Epithelial cell of proximal tubule (primary cell): Measurements from ENCODE around the gene UQCR11. TPM values are rescaled to one million over a fixed set of nuclear protein-coding genes. Genes with fewer than 3 reads are reported as not detected.

ENCODE experiments used
- DNase-seq: peaks from one replicate; pipeline ENCODE4 v3.0.0-alpha.2; 2011; ENCODE audit warnings: low read depth
- H3K4me3 ChIP-seq: 2 replicates; pipeline ENCODE4 v1.5.1; 2011; ENCODE audit warnings: low read depth, mild to moderate bottlenecking, low read length
- total RNA-seq: library from RNA; depleted of rRNA; stranded (reverse); fragments of >200 nt; gene quantifications from 2 replicates; pipeline ENCODE4 v1.2.3, GENCODE V29; 2015
- TF ChIP-seq, protein P1 (sequence below): conservative IDR thresholded peaks from 2 replicates; pipeline ENCODE4 v1.5.1; 2012; ENCODE audit warnings: low read depth, mild to moderate bottlenecking, low read length

Gene UQCR11
- total RNA-seq, 1 donor from 2014 or later = 91.4 TPM

DNA sequence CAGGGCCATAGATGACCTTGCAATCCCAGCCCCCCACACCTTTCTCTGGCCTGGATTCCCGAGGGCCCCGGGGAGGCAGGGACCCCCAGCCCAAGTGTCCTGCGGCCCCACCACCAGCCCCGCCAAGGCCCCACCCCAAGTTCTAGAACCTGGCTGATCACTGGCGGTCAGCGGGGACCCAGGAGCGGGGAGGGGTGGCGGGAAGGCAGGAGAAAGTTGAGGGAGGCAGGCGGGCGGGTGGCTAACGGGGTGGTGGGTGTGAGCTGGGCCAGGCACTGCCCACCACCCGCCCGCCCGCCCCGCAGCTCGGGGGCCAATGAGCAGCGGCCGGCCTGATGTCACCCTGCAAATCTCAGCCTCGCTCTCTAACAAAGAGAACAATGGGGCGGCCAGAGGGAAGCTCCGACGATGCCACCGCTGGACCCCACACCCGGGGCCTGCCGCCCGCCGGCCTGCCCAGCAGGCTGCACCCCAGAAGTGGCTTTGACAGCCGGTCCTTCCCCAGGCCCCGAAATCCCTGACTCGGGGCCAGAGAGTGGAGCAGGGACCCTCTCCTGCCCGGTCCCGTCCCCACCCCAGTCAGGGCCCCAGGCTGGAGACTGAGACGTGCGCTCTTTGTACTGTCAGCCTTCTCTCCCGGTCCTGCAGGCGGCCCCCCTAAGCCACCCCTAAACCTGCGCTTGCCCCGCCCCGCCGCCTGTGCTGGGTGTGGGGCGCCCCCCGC lies 38.7 kb downstream of the UQCR11 start:
- peak overlapping the region; percentile 80 for H3K4me3 ChIP-seq
- TF ChIP-seq, protein P1, sequence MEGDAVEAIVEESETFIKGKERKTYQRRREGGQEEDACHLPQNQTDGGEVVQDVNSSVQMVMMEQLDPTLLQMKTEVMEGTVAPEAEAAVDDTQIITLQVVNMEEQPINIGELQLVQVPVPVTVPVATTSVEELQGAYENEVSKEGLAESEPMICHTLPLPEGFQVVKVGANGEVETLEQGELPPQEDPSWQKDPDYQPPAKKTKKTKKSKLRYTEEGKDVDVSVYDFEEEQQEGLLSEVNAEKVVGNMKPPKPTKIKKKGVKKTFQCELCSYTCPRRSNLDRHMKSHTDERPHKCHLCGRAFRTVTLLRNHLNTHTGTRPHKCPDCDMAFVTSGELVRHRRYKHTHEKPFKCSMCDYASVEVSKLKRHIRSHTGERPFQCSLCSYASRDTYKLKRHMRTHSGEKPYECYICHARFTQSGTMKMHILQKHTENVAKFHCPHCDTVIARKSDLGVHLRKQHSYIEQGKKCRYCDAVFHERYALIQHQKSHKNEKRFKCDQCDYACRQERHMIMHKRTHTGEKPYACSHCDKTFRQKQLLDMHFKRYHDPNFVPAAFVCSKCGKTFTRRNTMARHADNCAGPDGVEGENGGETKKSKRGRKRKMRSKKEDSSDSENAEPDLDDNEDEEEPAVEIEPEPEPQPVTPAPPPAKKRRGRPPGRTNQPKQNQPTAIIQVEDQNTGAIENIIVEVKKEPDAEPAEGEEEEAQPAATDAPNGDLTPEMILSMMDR = no peak
- DNase-seq = no peak

DNA sequence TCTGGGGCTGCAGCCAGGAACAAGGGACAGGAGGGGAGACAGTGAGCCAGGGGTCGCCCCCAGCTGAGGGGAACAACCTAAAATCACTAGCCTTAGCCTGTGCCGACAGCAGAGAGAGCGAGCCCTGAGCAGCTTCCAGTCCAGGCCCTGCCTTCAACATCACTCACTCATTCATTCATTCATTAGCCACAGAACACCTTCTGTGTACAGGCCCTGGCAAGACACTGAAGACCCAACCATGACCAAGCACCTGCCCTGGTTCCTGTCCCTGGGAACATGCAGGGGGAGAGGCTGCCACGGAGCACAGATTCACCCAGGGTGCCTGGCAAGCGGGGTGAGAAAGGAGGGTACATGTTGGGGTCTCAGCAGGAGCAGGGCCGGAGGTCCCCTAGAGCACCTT lies 42.0 kb downstream of the UQCR11 start:
- H3K4me3 ChIP-seq = no peak overlapping the region
- no peak for DNase-seq
- TF ChIP-seq, protein P1 = no peak

DNA sequence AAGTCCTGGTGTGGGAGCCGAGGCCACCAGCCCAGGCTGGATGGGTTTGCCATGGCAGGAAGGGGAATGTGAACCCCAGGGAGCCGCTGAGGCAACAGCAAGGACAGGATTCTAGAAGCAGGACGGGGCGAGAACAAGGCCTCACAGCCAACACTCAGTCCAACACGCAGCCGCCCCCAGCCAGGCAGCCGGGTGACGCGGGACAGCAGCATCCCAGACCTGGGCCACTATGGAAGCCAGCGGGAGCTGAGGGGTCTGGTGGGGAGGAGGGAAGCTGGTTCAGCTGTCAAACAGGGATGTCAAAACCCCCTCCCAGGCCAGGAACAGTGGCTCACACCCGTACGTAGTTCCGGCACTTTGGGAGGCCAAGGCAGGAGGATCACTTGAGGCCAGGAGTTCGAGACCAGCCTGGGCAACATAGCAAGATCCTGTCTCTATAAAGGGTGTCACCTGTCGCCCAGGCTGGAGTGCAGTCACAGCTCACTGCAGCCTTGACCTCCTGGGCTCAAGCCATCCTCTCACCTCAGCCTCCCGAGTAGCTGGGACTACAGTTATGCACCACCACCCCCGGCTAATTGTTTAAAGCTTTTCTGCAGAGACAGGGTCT lies 43.9 kb downstream of the UQCR11 start:
- H3K4me3 ChIP-seq = no peak overlapping the region
- TF ChIP-seq, protein P1 = no peak
- no peak for DNase-seq

DNA sequence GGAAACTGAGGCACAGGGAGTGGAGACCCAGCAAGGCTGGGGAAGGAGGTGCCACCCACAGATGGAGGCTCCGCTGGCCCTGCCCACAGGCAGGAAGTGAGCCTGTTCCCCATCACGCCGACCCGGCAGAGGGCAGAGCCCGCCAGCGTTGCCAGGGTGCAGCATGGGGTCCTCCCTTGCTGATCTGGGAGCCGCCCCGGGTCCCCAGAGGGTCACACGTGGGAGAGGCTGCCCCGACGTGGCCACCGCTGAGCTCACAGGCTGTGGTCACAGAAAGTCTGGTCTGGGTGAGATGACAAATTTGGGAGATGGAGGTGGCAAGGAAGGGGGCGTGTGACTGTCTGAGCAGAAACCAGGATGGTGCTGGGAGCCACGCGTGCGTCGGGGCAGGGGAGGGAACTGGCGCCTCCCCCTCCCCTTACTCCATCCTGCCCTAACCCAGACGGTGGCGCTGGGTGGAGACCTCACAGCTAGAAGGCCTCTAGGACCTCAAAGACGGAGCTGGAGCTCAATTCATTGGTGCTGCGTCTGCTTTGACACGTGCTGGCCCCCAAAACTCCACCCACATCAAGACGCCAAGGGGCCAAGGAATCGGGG lies 44.9 kb downstream of the UQCR11 start:
- DNase-seq = no peak
- TF ChIP-seq, protein P1 = no peak
- H3K4me3 ChIP-seq = no peak overlapping the region

DNA sequence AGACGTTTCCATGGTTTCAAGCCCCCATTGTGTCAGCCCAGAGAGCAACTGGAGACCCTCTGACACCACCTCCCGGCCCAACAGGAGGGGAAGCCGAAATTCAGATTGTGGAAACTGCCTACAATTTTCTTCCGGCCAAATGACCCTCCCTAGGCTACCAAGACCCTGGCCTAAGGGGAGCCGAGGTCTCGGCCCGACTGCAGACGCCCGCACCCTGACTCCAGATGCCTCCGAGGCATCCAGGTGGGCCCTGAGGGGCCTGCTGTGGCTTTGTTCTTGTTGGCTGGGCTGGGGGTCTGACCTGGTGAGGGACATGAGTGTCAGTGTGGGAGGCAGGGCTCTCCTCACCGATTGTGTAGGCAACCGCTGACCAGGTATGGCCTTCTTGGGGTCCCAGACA lies 46.7 kb downstream of the UQCR11 start:
- no peak overlapping the region for H3K4me3 ChIP-seq
- no peak for DNase-seq
- TF ChIP-seq, protein P1 = no peak

DNA sequence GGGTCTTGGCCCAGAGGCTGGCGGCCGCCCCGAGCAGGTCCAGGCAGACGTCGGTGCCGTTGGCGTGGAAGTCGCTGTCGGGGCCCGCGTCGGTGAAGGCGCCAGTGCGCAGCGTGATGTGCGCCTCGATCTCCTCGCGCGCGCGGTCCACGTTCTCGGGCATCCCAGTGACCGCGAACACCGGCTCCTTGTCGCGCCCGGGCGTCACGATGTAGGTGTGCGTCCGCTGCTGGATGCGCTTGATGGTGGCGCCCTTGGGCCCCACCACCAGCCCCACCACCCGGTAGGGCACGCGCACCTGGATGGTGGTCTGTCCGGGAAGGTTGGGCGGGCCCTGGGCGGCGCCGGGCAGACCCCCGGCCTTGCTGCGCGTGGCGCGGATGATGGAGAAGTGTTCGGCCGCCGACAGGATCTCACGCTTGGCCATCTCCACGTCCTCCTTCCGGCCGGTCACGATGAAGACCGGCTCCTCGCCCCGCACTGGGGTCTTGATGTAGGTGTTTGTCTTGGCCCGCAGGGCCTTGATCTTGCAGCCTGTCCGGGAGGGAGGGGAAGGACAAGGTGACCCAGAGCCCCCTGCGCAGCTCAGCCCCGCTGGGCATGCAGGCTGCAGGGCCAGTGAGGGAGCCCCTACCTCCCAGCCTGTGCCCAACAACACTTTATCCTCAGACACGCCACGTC lies 48.7 kb downstream of the UQCR11 start:
- DNase-seq = no peak
- no peak overlapping the region for H3K4me3 ChIP-seq
- TF ChIP-seq, protein P1 = no peak
